HL-60 (cell line): ENCODE measurements around the gene PGAP3.

Experiments used
- CTCF ChIP-seq: IDR thresholded peaks from one replicate; pipeline ENCODE4 v1.5.1; 2011; ENCODE audit warnings: low read length, control low read depth, inconsistent platforms; ENCODE audit not compliant: insufficient read depth
- GABPA ChIP-seq: IDR thresholded peaks from 2 replicates; pipeline ENCODE4 v1.6.1; 2012; ENCODE audit warnings: low read depth
- POLR2AphosphoS5 ChIP-seq: IDR thresholded peaks from 2 replicates; pipeline ENCODE4 v1.6.1; 2012; ENCODE audit warnings: low read depth
- REST ChIP-seq: IDR thresholded peaks from 2 replicates; pipeline ENCODE4 v1.6.1; 2012; ENCODE audit warnings: low read depth; ENCODE audit not compliant: insufficient replicate concordance
- SPI1 ChIP-seq: IDR thresholded peaks from 2 replicates; pipeline ENCODE4 v1.6.1; 2012; ENCODE audit warnings: low read depth, mild to moderate bottlenecking, borderline replicate concordance

GRCh38 chr17:39677072-39677471 is 10.8 kb downstream of the PGAP3 start:
- no peak for TF ChIP-seq CTCF
- TF ChIP-seq POLR2AphosphoS5 = no peak
- no peak for TF ChIP-seq REST
- TF ChIP-seq GABPA = no peak
- TF ChIP-seq SPI1 = no peak
